Right cardiac atrium (tissue), 5 donors: Measurements from ENCODE around the gene CRADD. TPM values are rescaled to one million over a fixed set of nuclear protein-coding genes. Genes with fewer than 3 reads are reported as not detected.
A peak's percentile ranks its signal among the peaks of the same experiment; 100 is the strongest.
"Not testable (repeated sequence)": the region's sequence is repeated elsewhere in the genome, so short reads cannot be mapped to it uniquely, and the experiment has no call there.

ENCODE experiments used
- ATAC-seq, 2 donors: fragments of 200-7000 bp; cut with Tn5 transposase; one replicate each; pipeline versions ENCODE4 v1.8.0 to v1.9.1; 2020; ENCODE audit warnings: moderate library complexity in 2 of 2, mild to moderate bottlenecking in 1 of 2
- DNase-seq, 3 donors: peaks; one replicate each; pipeline ENCODE4 v3.0.0-alpha.2; 2020
- H3K27ac ChIP-seq: one replicate; pipeline ENCODE4 v1.5.1; 2013; ENCODE audit warnings: mild to moderate bottlenecking, low read length, control low read depth, moderate library complexity
- H3K27me3 ChIP-seq: one replicate; pipeline ENCODE4 v1.6.1; 2013; ENCODE audit not compliant: control insufficient read depth, insufficient read depth
- H3K4me1 ChIP-seq: one replicate; pipeline ENCODE4 v1.6.1; 2013; ENCODE audit warnings: low read length; ENCODE audit not compliant: control insufficient read depth, insufficient read depth
- H3K4me3 ChIP-seq: one replicate; pipeline ENCODE4 v1.5.1; 2013; ENCODE audit warnings: low read length, control low read depth
- H3K9me3 ChIP-seq: one replicate; pipeline ENCODE4 v1.6.1; 2013; ENCODE audit warnings: low read length; ENCODE audit not compliant: control insufficient read depth
- WGBS: extraction: QIAGEN DNeasy Blood & Tissue Kit; methylation state at CpG from one replicate; pipeline ENCODE4 v1.1.7; 2013; 5-methylcytosine and 5-hydroxymethylcytosine counted together
- intact Hi-C, 4 donors: fragments of 100-400 bp; cut with DNase I; formaldehyde crosslinking; loops; one replicate each; pipeline versions ENCODE4 v1.11.0 to v1.14.0; 2022 to 2023
- polyA plus RNA-seq: library from polyadenylated mRNA; stranded (reverse); fragments of 200-250 nt; gene quantifications from one replicate; pipeline ENCODE4 v1.2.3, GENCODE V29; 2013
- total RNA-seq, 4 donors: library from RNA; stranded (reverse); fragmentation: NEBNext Ultra II Directional; extraction: Animal tissue kit (Norgen Biotek cat#: 25700); gene quantifications; one replicate each; pipeline ENCODE4 v1.2.1, GENCODE V29; 2021
- donor health status: healthy with polysubstance abuse.
- donor health status: DM: no; HTN: yes; CAD: no.
- donor health status: DM: no; HTN: no; CAD: no.
- donor health status: DM: no; HTN: yes; CAD: no; lungs with severe emphysema.
- donor health status: DM: yes; HTN: yes; CAD: no.

CRADD gene
- total and polyA plus RNA-seq, 5 donors, result 29.1 to 45.7 (median 37.8) TPM

- H3K27me3 ChIP-seq, result no peaks in the 10 kb centered on the region
- no peak overlapping the region for H3K4me3 ChIP-seq
- ATAC-seq (no peak), DNase-seq (no peak)
- intact Hi-C loops, result no loop called here
- peaks cover 8% of the 10 kb centered on the region for H3K4me1 ChIP-seq
- no peaks in the 10 kb centered on the region for H3K9me3 ChIP-seq
- no peak overlapping the region for H3K27ac ChIP-seq
These were observed 179.4 kb downstream of the CRADD start for GRCh38 chr12:93856611-93857010.

- WGBS, result 55% methylated on average over 5 of the region's 5 CpGs
- Histone ChIP-seq H3K9me3 (no peaks in the 10 kb centered on the region), H3K27ac (peak overlapping the region; percentile 73), H3K4me3 (no peak overlapping the region), H3K4me1 (peaks cover 8% of the 10 kb centered on the region), H3K27me3 (no peaks in the 10 kb centered on the region)
- ATAC-seq (peak; percentile 17 to 30), DNase-seq (no peak)
- intact Hi-C loops, result no loop called here
These were observed 180.2 kb downstream of the CRADD start for GRCh38 chr12:93857279-93857938.

- peak overlapping the region; percentile 54 for H3K27ac ChIP-seq
- 49% methylated on average over 2 of the region's 2 CpGs for WGBS
- peak; percentile 62 to 80 for ATAC-seq
These were observed 180.8 kb downstream of the CRADD start for GRCh38 chr12:93857991-93858447.

GRCh38 chr12:93860668-93861373 lies 183.6 kb downstream of the CRADD start:
- 92% methylated on average over 7 of the region's 7 CpGs for WGBS
- intact Hi-C loops, result no loop called here
- no peaks in the 10 kb centered on the region for H3K9me3 ChIP-seq
- no peaks in the 10 kb centered on the region for H3K27me3 ChIP-seq
- H3K4me3 ChIP-seq, result no peak overlapping the region
- H3K27ac ChIP-seq, result no peak overlapping the region
- peaks cover 2% of the 10 kb centered on the region for H3K4me1 ChIP-seq
- DNase-seq (no peak), ATAC-seq (no peak)

More at GRCh38 chr12:93857991-93858447, 180.8 kb downstream of the CRADD start:
- DNase-seq, result no peak
- Histone ChIP-seq H3K27me3 (no peaks in the 10 kb centered on the region), H3K4me3 (no peak overlapping the region), H3K9me3 (no peaks in the 10 kb centered on the region), H3K4me1 (peaks cover 8% of the 10 kb centered on the region)
- intact Hi-C loops, result no loop called here

- 96% methylated on average over 1 of the region's 1 CpG for WGBS
These were observed 185.2 kb downstream of the CRADD start for GRCh38 chr12:93862424-93862823.

GRCh38 chr12:93865751-93866150 lies 188.6 kb downstream of the CRADD start:
- H3K4me3 ChIP-seq, result no peak overlapping the region
- WGBS, result 94% methylated on average over 1 of the region's 1 CpG
- intact Hi-C loops, result no loop called here
- H3K9me3 ChIP-seq, result no peaks in the 10 kb centered on the region
- no peaks in the 10 kb centered on the region for H3K27me3 ChIP-seq
- no peaks in the 10 kb centered on the region for H3K4me1 ChIP-seq
- no peak for ATAC-seq
- H3K27ac ChIP-seq, result no peak overlapping the region
- no peak for DNase-seq

More at GRCh38 chr12:93862424-93862823, 185.2 kb downstream of the CRADD start:
- H3K4me1 ChIP-seq, result peaks cover 2% of the 10 kb centered on the region
- no peaks in the 10 kb centered on the region for H3K27me3 ChIP-seq
- no peaks in the 10 kb centered on the region for H3K9me3 ChIP-seq
- H3K27ac ChIP-seq, result no peak overlapping the region
- intact Hi-C loops, result no loop called here
- ATAC-seq (no peak), DNase-seq (no peak)
- H3K4me3 ChIP-seq, result no peak overlapping the region

GRCh38 chr12:93868771-93869170 lies 191.6 kb downstream of the CRADD start:
- peak in 1 of 3 donors; percentile 60 for DNase-seq
- intact Hi-C loops, result no loop called here
- H3K27me3 ChIP-seq, result no peaks in the 10 kb centered on the region
- ATAC-seq, result peak; percentile 73 to 90
- no peak overlapping the region for H3K27ac ChIP-seq
- no peak overlapping the region for H3K4me3 ChIP-seq
- H3K4me1 ChIP-seq, result no peaks in the 10 kb centered on the region
- H3K9me3 ChIP-seq, result no peaks in the 10 kb centered on the region

- intact Hi-C loops, result no loop called here
- Histone ChIP-seq H3K4me1 (no peaks in the 10 kb centered on the region), H3K27ac (no peak overlapping the region), H3K4me3 (no peak overlapping the region), H3K9me3 (no peaks in the 10 kb centered on the region), H3K27me3 (no peaks in the 10 kb centered on the region)
- peak; percentile 25 to 76 for ATAC-seq
- peak in 1 of 3 donors; percentile 47 for DNase-seq
- WGBS, result 76% methylated on average over 7 of the region's 7 CpGs
These were observed 193.0 kb downstream of the CRADD start for GRCh38 chr12:93870020-93870795.

- H3K4me1 ChIP-seq, H3K27ac ChIP-seq, H3K4me3 ChIP-seq, H3K27me3 ChIP-seq, DNase-seq, H3K9me3 ChIP-seq, intact Hi-C loops, ATAC-seq: not testable (repeated sequence)
- WGBS, result 85% methylated on average over 1 of the region's 1 CpG
These were observed 194.4 kb downstream of the CRADD start for GRCh38 chr12:93871566-93871965.

GRCh38 chr12:93873561-93873960 lies 196.4 kb downstream of the CRADD start:
- intact Hi-C loops, result no loop called here
- no peaks in the 10 kb centered on the region for H3K27me3 ChIP-seq
- no peak overlapping the region for H3K27ac ChIP-seq
- H3K4me1 ChIP-seq, result no peaks in the 10 kb centered on the region
- H3K9me3 ChIP-seq, result no peaks in the 10 kb centered on the region
- H3K4me3 ChIP-seq, result no peak overlapping the region
- DNase-seq, result no peak
- 95% methylated on average over 5 of the region's 5 CpGs for WGBS
- no peak for ATAC-seq

- H3K27ac ChIP-seq, result no peak overlapping the region
- DNase-seq (no peak), ATAC-seq (no peak)
- H3K27me3 ChIP-seq, result no peaks in the 10 kb centered on the region
- H3K9me3 ChIP-seq, result no peaks in the 10 kb centered on the region
- H3K4me1 ChIP-seq, result no peaks in the 10 kb centered on the region
- intact Hi-C loops, result no loop called here
- WGBS, result 80% methylated on average over 1 of the region's 1 CpG
- no peak overlapping the region for H3K4me3 ChIP-seq
These were observed 198.0 kb downstream of the CRADD start for GRCh38 chr12:93875157-93875556.
